Measurements from ENCODE around the gene PARM1.

- TF ChIP-seq POLR2A (IDR thresholded peaks at IDR 0.05) (no peak), CTCF (IDR thresholded peaks at IDR 0.05) (no peak)
Measured at GRCh38 chr4:74947798-74948197, 14.9 kb downstream of the PARM1 start.
